A549 (cell line): ENCODE data around the gene HK1.

Experiments
- CHD4 ChIP-seq: fragments of 200-600 bp; sonication (generic); IDR thresholded peaks from 2 replicates; pipeline ENCODE4 v1.6.1; 2016; ENCODE audit warnings: antibody characterized with exemption, mild to moderate bottlenecking, borderline replicate concordance
- CTCF ChIP-seq: fragments of >200 bp; sonication (Bioruptor Twin); formaldehyde crosslinking; IDR thresholded peaks from 3 replicates; pipeline ENCODE4 v1.5.1; 2016

- TF ChIP-seq CHD4 (no peak), CTCF (no peak)
These were observed 97.2 kb downstream of the HK1 start for GRCh38 chr10:69375307-69376151.
